GM12878 (cell line): ENCODE data around the gene KRTAP21-2.

Experiments
- CTCF ChIP-seq, 3 experiments: IDR thresholded peaks in 2 of 3; conservative IDR thresholded peaks in 1 of 3; 2 replicates each; pipeline ENCODE4 v1.5.1; 2011; ENCODE audit warnings: low read depth in 3 of 3, low read length in 3 of 3, mild to moderate bottlenecking in 3 of 3, control low read depth in 2 of 3, moderate library complexity in 2 of 3, inconsistent platforms in 1 of 3, mixed read lengths in 1 of 3; ENCODE audit not compliant: control insufficient read depth in 2 of 3, insufficient read depth in 1 of 3; ENCODE audit errors: extremely low read depth in 1 of 3
- EGR1 ChIP-seq, 2 experiments: IDR thresholded peaks; 1 replicate in 1 of 2; 2 replicates in 1 of 2; pipeline ENCODE4 v1.6.1; 2011 to 2012; ENCODE audit warnings: low read depth in 2 of 2, low read length in 2 of 2, borderline replicate concordance in 1 of 2, mild to moderate bottlenecking in 1 of 2, moderate library complexity in 1 of 2
- FOXK2 ChIP-seq: fragments of 450-650 bp; IDR thresholded peaks from 2 replicates; pipeline ENCODE4 v1.6.1; 2017; ENCODE audit warnings: mild to moderate bottlenecking, moderate library complexity
- JUND ChIP-seq: IDR thresholded peaks from 2 replicates; pipeline ENCODE4 v1.6.1; 2012; ENCODE audit warnings: low read depth, mild to moderate bottlenecking, low read length, improper control_type of control experiment, moderate library complexity
- MXI1 ChIP-seq: fragments of 150-350 bp; IDR thresholded peaks from 2 replicates; pipeline ENCODE4 v1.6.1; 2011; ENCODE audit warnings: low read depth, mild to moderate bottlenecking, inconsistent platforms, low read length, improper control_type of control experiment
- RCOR1 ChIP-seq: conservative IDR thresholded peaks from 2 replicates; pipeline ENCODE4 v1.6.1; 2012; ENCODE audit warnings: low read depth, low read length, improper control_type of control experiment
- ZBTB33 ChIP-seq: fragments of 450-650 bp; IDR thresholded peaks from 2 replicates; pipeline ENCODE4 v1.6.1; 2017; ENCODE audit warnings: mild to moderate bottlenecking

GRCh38 chr21:30707409-30707808 lies 39.6 kb downstream of the KRTAP21-2 start:
- TF ChIP-seq FOXK2 (no peak), MXI1 (no peak), ZBTB33 (no peak), RCOR1 (no peak), JUND (no peak), EGR1 (IDR thresholded peaks at IDR 0.05; ENCODE audit: borderline replicate concordance in 1 of 2, low read depth in 2 of 2, low read length in 2 of 2) (no peak), CTCF (IDR thresholded peaks at IDR 0.05 in 2 of 3, conservative IDR thresholded peaks at IDR 0.05 in 1 of 3; ENCODE audit: control insufficient read depth in 2 of 3, extremely low read depth in 1 of 3, insufficient read depth in 1 of 3, low read depth in 3 of 3, low read length in 3 of 3) (no peak)
